K562 (cell line): ENCODE results near the gene SHANK1. TPM values are rescaled to one million over a fixed set of nuclear protein-coding genes. Genes with fewer than 3 reads are reported as not detected.

Experiments
- ATAC-seq: fragments of 200-7000 bp; cut with Tn5 transposase; 3 replicates; pipeline ENCODE4 v1.9.1; 2020; ENCODE audit warnings: moderate library complexity
- BruUV-seq: library from RNA; stranded (reverse); fragments of 400-500 nt; replicated peaks from 2 replicates; lab custom pipeline; 2021; lab: Mats Ljungman, UMichigan
- CTCF ChIA-PET: fragments of 300-600 bp; formaldehyde crosslinking; extraction: SDS; loops from one replicate; lab custom pipeline; 2021; ENCODE audit warnings: low intra/inter-chr PET ratio; lab: Yijun Ruan, JAX
- POLR2A ChIA-PET: fragments of 300-600, 350-650 bp; sonication (Branson Sonifier 250); formaldehyde crosslinking; extraction: SDS; loops from one replicate; lab custom pipeline; 2021; ENCODE audit warnings: antibody characterized with exemption, inconsistent platforms; lab: Yijun Ruan, JAX
- DNase-seq, 4 experiments: peaks; one replicate each; pipeline versions ENCODE4 v3.0.0 to v3.0.0-alpha.2; 2011 to 2018; ENCODE audit warnings: low spot score in 3 of 4, mixed read lengths in 3 of 4; ENCODE audit errors: extremely low read depth in 1 of 4
- FAIRE-seq: peaks from 2 replicates; lab custom pipeline; 2011; peaks lifted over from hg19 to GRCh38; lab: Jason Lieb, UNC
- H2AFZ ChIP-seq: 2 replicates; pipeline ENCODE4 v1.6.0; 2011; ENCODE audit warnings: low read depth, low read length, control low read depth, inconsistent platforms
- H3K27ac ChIP-seq: fragments of 200-600 bp; 3 replicates; pipeline ENCODE4 v1.8.0; 2011; ENCODE audit warnings: low read depth, mild to moderate bottlenecking, control low read depth, inconsistent platforms, low read length, moderate library complexity, mixed read lengths; ENCODE audit errors: extremely low read depth
- H3K27me3 ChIP-seq, 2 experiments: fragments of 300-600 bp in 1 of 2; 2 replicates in 1 of 2; 3 replicates in 1 of 2; pipeline versions ENCODE4 v1.6.0 to v1.8.0; 2011; ENCODE audit warnings: inconsistent platforms in 2 of 2, low read length in 2 of 2, mild to moderate bottlenecking in 1 of 2, mixed read lengths in 1 of 2, moderate library complexity in 1 of 2; ENCODE audit not compliant: control insufficient read depth in 2 of 2, insufficient read depth in 2 of 2
- H3K36me3 ChIP-seq: fragments of 300-600 bp; 3 replicates; pipeline ENCODE4 v1.8.0; 2011; ENCODE audit warnings: mild to moderate bottlenecking, low read length, inconsistent platforms; ENCODE audit not compliant: control insufficient read depth, insufficient read depth
- H3K4me1 ChIP-seq, 2 experiments: fragments of 200-600 bp in 1 of 2; replicated peaks in 1 of 2; 2 replicates in 1 of 2; 3 replicates in 1 of 2; pipeline versions ENCODE4 v1.5.1 to v1.8.0; 2011; ENCODE audit warnings: inconsistent platforms in 2 of 2, low read length in 2 of 2, mild to moderate bottlenecking in 1 of 2, mixed read lengths in 1 of 2, moderate library complexity in 1 of 2; ENCODE audit not compliant: control insufficient read depth in 2 of 2, insufficient read depth in 2 of 2
- H3K4me2 ChIP-seq: 2 replicates; pipeline ENCODE4 v1.6.1; 2011; ENCODE audit warnings: low read length, control low read depth, inconsistent platforms, mixed read lengths; ENCODE audit not compliant: insufficient read depth
- H3K4me3 ChIP-seq: fragments of 200-600 bp; sonication (generic), shearing (Covaris generic); 2 replicates; pipeline ENCODE4 v1.5.1; 2016; ENCODE audit warnings: control low read depth, inconsistent platforms
- H3K79me2 ChIP-seq: fragments of 200-600 bp; 3 replicates; pipeline ENCODE4 v1.8.0; 2011; ENCODE audit warnings: low read length, inconsistent platforms; ENCODE audit not compliant: control insufficient read depth, insufficient read depth
- H3K9ac ChIP-seq, 2 experiments: 2 replicates each; pipeline versions ENCODE4 v1.6.0 to v1.6.1; 2011; ENCODE audit warnings: low read depth in 2 of 2, low read length in 2 of 2, control low read depth in 1 of 2, inconsistent platforms in 1 of 2, mild to moderate bottlenecking in 1 of 2, mixed read lengths in 1 of 2; ENCODE audit not compliant: insufficient read depth in 1 of 2
- H3K9me1 ChIP-seq: one replicate; pipeline ENCODE4 v1.6.0; 2011; ENCODE audit warnings: inconsistent platforms, mild to moderate bottlenecking, low read length, moderate library complexity; ENCODE audit not compliant: control insufficient read depth, insufficient read depth
- H3K9me3 ChIP-seq: replicated peaks from 2 replicates; pipeline ENCODE4 v1.5.1; 2011; ENCODE audit warnings: low read depth, low read length, inconsistent platforms; ENCODE audit not compliant: control insufficient read depth, insufficient read depth
- H4K20me1 ChIP-seq: replicated peaks from 2 replicates; pipeline ENCODE4 v1.6.1; 2011; ENCODE audit warnings: low read length, inconsistent platforms, mixed read lengths; ENCODE audit not compliant: control insufficient read depth, insufficient read depth
- MAFG ChIP-seq: fragments of 450-650 bp; conservative IDR thresholded peaks from 2 replicates; pipeline ENCODE4 v1.6.1; 2016; ENCODE audit warnings: missing genetic modification characterization, missing compliant biosample characterization
- PML ChIP-seq: IDR thresholded peaks from 2 replicates; pipeline ENCODE4 v1.6.1; 2012; ENCODE audit warnings: low read length, inconsistent platforms
- PRMT5 ChIP-seq: sonication (generic); formaldehyde crosslinking; IDR thresholded peaks from 2 replicates; pipeline ENCODE4 v1.5.0; 2020; ENCODE audit warnings: missing genetic modification reagents
- WGBS: fragments of 100-300 bp; shearing (Covaris generic); methylation state at CpG from one replicate; pipeline ENCODE4 v1.1.6; 2016; ENCODE audit warnings: low coverage, mixed read lengths; ENCODE audit not compliant: insufficient coverage; ENCODE audit errors: missing lambda C conversion rate; 5-methylcytosine and 5-hydroxymethylcytosine counted together
- in situ Hi-C: fragments of 300-500 bp; cut with MboI; formaldehyde crosslinking; loops from 4 replicates; pipeline ENCODE4 v1.15.0; 2018; ENCODE audit warnings: inconsistent platforms, mixed read lengths
- intact Hi-C: fragments of 100-400 bp; cut with micrococcal nuclease; formaldehyde crosslinking; loops from 2 replicates; pipeline ENCODE4 v1.14.2; 2022
- polyA plus RNA-seq, 8 experiments: library from polyadenylated mRNA; depleted of rRNA in 4 of 8; stranded (reverse) in 5 of 8; unstranded in 3 of 8; fragments of >200 nt; fragmentation: Nextera tagmentation in 2 of 8; fragmentation: Illumina TruSeq in 1 of 8; extraction: Ambion mirVana in 2 of 8; extraction: Trizol in 1 of 8; gene quantifications; 2 replicates each; pipeline versions ENCODE4 v1.2.1 to v1.2.3, GENCODE V29; 2011 to 2014; ENCODE audit warnings: inconsistent platforms in 1 of 8, missing spikeins in 1 of 8
- total RNA-seq, 7 experiments: library from RNA; depleted of rRNA in 6 of 7; stranded (reverse); fragments of >200 nt in 6 of 7; fragmentation: Illumina TruSeq in 2 of 7; extraction: Trizol in 2 of 7; gene quantifications; 2 replicates each; pipeline versions ENCODE4 v1.2.1 to v1.2.3, GENCODE V29; 2011 to 2021; ENCODE audit warnings: low replicate concordance in 1 of 7
- TF ChIP-seq, protein P1 (sequence below): fragments of 450-650 bp; formaldehyde crosslinking; IDR thresholded peaks from 2 replicates; pipeline ENCODE4 v1.4.0; 2020; ENCODE audit warnings: mild to moderate bottlenecking, moderate library complexity
- TF ChIP-seq, protein P2 (sequence below): sonication (generic); formaldehyde crosslinking; IDR thresholded peaks from 2 replicates; pipeline ENCODE4 v1.8.0; 2022; ENCODE audit warnings: mild to moderate bottlenecking, low read depth, missing genetic modification reagents

Gene SHANK1
- total and polyA plus RNA-seq, 9 of the 15 experiments (the other 6 are each of a cell fraction or from before 2014, with no cell fraction given): 0.33 to 1.3 (median 0.55) TPM; not detected in 2

DNA sequence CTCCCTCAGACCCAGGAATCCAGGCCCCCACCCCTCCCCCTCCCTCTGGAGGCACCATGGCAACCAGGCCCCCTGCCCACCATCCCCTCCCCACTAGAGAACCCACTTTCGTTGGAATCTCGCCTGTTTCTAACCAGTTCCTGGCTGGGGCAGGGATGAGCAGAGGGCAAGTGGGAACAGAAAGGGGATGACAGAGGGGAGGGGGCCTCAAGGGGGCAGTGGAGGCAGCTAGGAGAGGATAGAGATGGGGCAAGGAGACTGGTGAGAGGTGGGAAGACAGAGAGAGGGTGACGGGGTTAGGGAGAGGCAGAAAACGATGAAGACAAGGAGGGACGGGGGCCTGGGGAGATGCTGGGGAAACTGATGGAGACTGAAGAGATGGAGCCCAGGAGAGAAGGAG is 70.9 kb downstream of the SHANK1 start:
- no peak overlapping the region for H3K27ac ChIP-seq
- no peak overlapping the region for H3K4me2 ChIP-seq
- no peaks in the 10 kb centered on the region for H3K9me1 ChIP-seq
- ATAC-seq (no peak), FAIRE-seq (no peak), DNase-seq (no peak)
- intact Hi-C loops (no loop called here), in situ Hi-C loops (no loop called here)
- no peaks in the 10 kb centered on the region for H4K20me1 ChIP-seq
- H3K36me3 ChIP-seq: no peaks in the 10 kb centered on the region
- H3K9ac ChIP-seq: no peak overlapping the region; a peak in 1 of 4 replicates
- WGBS: 20% methylated on average over 3 of the region's 5 CpGs
- H3K79me2 ChIP-seq: no peaks in the 10 kb centered on the region
- CTCF ChIA-PET: no interaction called here
- POLR2A ChIA-PET: no interaction called here
- no peak overlapping the region for H2AFZ ChIP-seq
- H3K4me3 ChIP-seq: no peak overlapping the region
- no TSS peak for BruUV-seq
- no peak for TF ChIP-seq PRMT5 (CRISPR knock-in tag)
- TF ChIP-seq, protein P1, sequence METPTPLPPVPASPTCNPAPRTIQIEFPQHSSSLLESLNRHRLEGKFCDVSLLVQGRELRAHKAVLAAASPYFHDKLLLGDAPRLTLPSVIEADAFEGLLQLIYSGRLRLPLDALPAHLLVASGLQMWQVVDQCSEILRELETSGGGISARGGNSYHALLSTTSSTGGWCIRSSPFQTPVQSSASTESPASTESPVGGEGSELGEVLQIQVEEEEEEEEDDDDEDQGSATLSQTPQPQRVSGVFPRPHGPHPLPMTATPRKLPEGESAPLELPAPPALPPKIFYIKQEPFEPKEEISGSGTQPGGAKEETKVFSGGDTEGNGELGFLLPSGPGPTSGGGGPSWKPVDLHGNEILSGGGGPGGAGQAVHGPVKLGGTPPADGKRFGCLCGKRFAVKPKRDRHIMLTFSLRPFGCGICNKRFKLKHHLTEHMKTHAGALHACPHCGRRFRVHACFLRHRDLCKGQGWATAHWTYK (CRISPR knock-in tag): no peak
- TF ChIP-seq MAFG (tag): no peak
- TF ChIP-seq, protein P2, sequence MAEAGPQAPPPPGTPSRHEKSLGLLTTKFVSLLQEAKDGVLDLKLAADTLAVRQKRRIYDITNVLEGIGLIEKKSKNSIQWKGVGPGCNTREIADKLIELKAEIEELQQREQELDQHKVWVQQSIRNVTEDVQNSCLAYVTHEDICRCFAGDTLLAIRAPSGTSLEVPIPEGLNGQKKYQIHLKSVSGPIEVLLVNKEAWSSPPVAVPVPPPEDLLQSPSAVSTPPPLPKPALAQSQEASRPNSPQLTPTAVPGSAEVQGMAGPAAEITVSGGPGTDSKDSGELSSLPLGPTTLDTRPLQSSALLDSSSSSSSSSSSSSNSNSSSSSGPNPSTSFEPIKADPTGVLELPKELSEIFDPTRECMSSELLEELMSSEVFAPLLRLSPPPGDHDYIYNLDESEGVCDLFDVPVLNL (CRISPR knock-in tag): no peak
- no peak for TF ChIP-seq PML
- TF ChIP-seq, all 486 proteins: peak for 0
- H3K27me3 ChIP-seq: peaks cover 0 to 6% of the 10 kb centered on the region in 2 experiments; a peak in 3 of 5 replicates
- H3K4me1 ChIP-seq: peaks cover 19 to 30% of the 10 kb centered on the region in 2 experiments; a peak in 4 of 5 replicates
- no peaks in the 10 kb centered on the region for H3K9me3 ChIP-seq
